HEK293 (cell line): ENCODE measurements around the gene IPO13.
A peak's percentile ranks its signal among the peaks of the same experiment; 100 is the strongest.

Experiments
- CTCF ChIA-PET: fragments of 350-600 bp; formaldehyde crosslinking; extraction: SDS; loops from one replicate; lab custom pipeline; 2021; ENCODE audit warnings: antibody characterized with exemption; lab: Yijun Ruan, JAX
- POLR2A ChIA-PET: fragments of 300-600 bp; formaldehyde crosslinking; extraction: SDS; loops from one replicate; lab custom pipeline; 2020; ENCODE audit warnings: antibody characterized with exemption, inconsistent platforms; lab: Yijun Ruan, JAX
- H3K27ac ChIP-seq: fragments of 200-500 bp; sonication (Bioruptor generic); 2 replicates; pipeline ENCODE4 v1.5.1; 2014; ENCODE audit warnings: low read depth, low read length, control low read depth, inconsistent platforms; ENCODE audit errors: extremely low read depth
- H3K36me3 ChIP-seq, 2 experiments: fragments of 200-500 bp in 1 of 2; sonication (Bioruptor generic) in 1 of 2; 1 replicate in 1 of 2; 2 replicates in 1 of 2; pipeline ENCODE4 v1.5.1; 2014 to 2017; ENCODE audit warnings: inconsistent platforms in 2 of 2, low read length in 2 of 2; ENCODE audit not compliant: control insufficient read depth in 2 of 2, insufficient read depth in 1 of 2
- H3K4me1 ChIP-seq: fragments of 200-500 bp; sonication (Bioruptor generic); 2 replicates; pipeline ENCODE4 v1.5.1; 2014; ENCODE audit warnings: mild to moderate bottlenecking, low read length, inconsistent platforms; ENCODE audit not compliant: control insufficient read depth, insufficient read depth
- H3K4me3 ChIP-seq: 2 replicates; pipeline ENCODE4 v1.5.1; 2011; ENCODE audit warnings: low read depth, mild to moderate bottlenecking, control low read depth, low read length, moderate library complexity
- H3K9me3 ChIP-seq: fragments of 200-500 bp; sonication (Bioruptor generic); 2 replicates; pipeline ENCODE4 v1.5.1; 2014; ENCODE audit warnings: low read depth, low read length, inconsistent platforms; ENCODE audit not compliant: control insufficient read depth, insufficient read depth
- EGR2 ChIP-seq: fragments of 450-650 bp; formaldehyde crosslinking; IDR thresholded peaks from 2 replicates; pipeline ENCODE4 v1.5.1; 2016; ENCODE audit warnings: low read depth, missing biosample characterization, missing genetic modification characterization
- HOXA7 ChIP-seq: sonication (generic); formaldehyde crosslinking; IDR thresholded peaks from 2 replicates; pipeline ENCODE4 v1.8.1; 2022; ENCODE audit warnings: missing genetic modification reagents, borderline replicate concordance
- KLF16 ChIP-seq: fragments of 450-650 bp; formaldehyde crosslinking; IDR thresholded peaks from 2 replicates; pipeline ENCODE4 v1.5.1; 2017; ENCODE audit warnings: missing biosample characterization, missing genetic modification characterization
- MEIS1 ChIP-seq: sonication (generic); formaldehyde crosslinking; IDR thresholded peaks from 2 replicates; pipeline ENCODE4 v1.8.1; 2022; ENCODE audit warnings: missing genetic modification reagents, mild to moderate bottlenecking, borderline replicate concordance
- OVOL3 ChIP-seq: fragments of 450-650 bp; formaldehyde crosslinking; IDR thresholded peaks from 2 replicates; pipeline ENCODE4 v1.5.1; 2016; ENCODE audit warnings: missing biosample characterization, missing genetic modification characterization
- ZBTB8A ChIP-seq: fragments of 450-650 bp; formaldehyde crosslinking; IDR thresholded peaks from 2 replicates; pipeline ENCODE4 v1.5.1; 2016; ENCODE audit warnings: missing biosample characterization, missing genetic modification characterization
- ZFP3 ChIP-seq: fragments of 450-650 bp; formaldehyde crosslinking; IDR thresholded peaks from 2 replicates; pipeline ENCODE4 v1.5.1; 2016; ENCODE audit warnings: low read depth, missing biosample characterization, missing genetic modification characterization
- ZFP69B ChIP-seq: fragments of 450-650 bp; formaldehyde crosslinking; IDR thresholded peaks from 2 replicates; pipeline ENCODE4 v1.5.1; 2016; ENCODE audit warnings: missing biosample characterization, missing genetic modification characterization
- ZNF114 ChIP-seq: fragments of 450-650 bp; formaldehyde crosslinking; IDR thresholded peaks from 2 replicates; pipeline ENCODE4 v1.5.0; 2017; ENCODE audit warnings: missing biosample characterization, missing genetic modification characterization
- ZNF155 ChIP-seq: fragments of 450-650 bp; formaldehyde crosslinking; IDR thresholded peaks from 2 replicates; pipeline ENCODE4 v1.5.1; 2016; ENCODE audit warnings: missing biosample characterization, missing genetic modification characterization
- ZNF157 ChIP-seq: fragments of 450-650 bp; formaldehyde crosslinking; IDR thresholded peaks from 2 replicates; pipeline ENCODE4 v1.5.1; 2016; ENCODE audit warnings: missing biosample characterization, missing genetic modification characterization
- ZNF366 ChIP-seq: fragments of 450-650 bp; formaldehyde crosslinking; conservative IDR thresholded peaks from 2 replicates; pipeline ENCODE4 v1.5.1; 2016; ENCODE audit warnings: missing biosample characterization, missing genetic modification characterization
- ZNF423 ChIP-seq: fragments of 450-650 bp; formaldehyde crosslinking; IDR thresholded peaks from 2 replicates; pipeline ENCODE4 v1.5.1; 2016; ENCODE audit warnings: missing biosample characterization, missing genetic modification characterization
- ZNF426 ChIP-seq: fragments of 450-650 bp; formaldehyde crosslinking; IDR thresholded peaks from 2 replicates; pipeline ENCODE4 v1.5.1; 2017; ENCODE audit warnings: missing biosample characterization, missing genetic modification characterization, mild to moderate bottlenecking, inconsistent platforms, moderate library complexity
- ZNF670 ChIP-seq: fragments of 450-650 bp; formaldehyde crosslinking; IDR thresholded peaks from 2 replicates; pipeline ENCODE4 v1.5.1; 2016; ENCODE audit warnings: missing biosample characterization, missing genetic modification characterization, low read depth
- TF ChIP-seq, protein P1 (sequence below): sonication (generic); formaldehyde crosslinking; IDR thresholded peaks from 2 replicates; pipeline ENCODE4 v1.8.1; 2022; ENCODE audit warnings: mild to moderate bottlenecking, moderate library complexity, missing genetic modification reagents
- TF ChIP-seq, protein P2 (sequence below): fragments of 450-650 bp; formaldehyde crosslinking; IDR thresholded peaks from 2 replicates; pipeline ENCODE4 v1.5.1; 2016; ENCODE audit warnings: missing biosample characterization, missing genetic modification characterization
- TF ChIP-seq, protein P3 (sequence below): fragments of 450-650 bp; formaldehyde crosslinking; IDR thresholded peaks from 2 replicates; pipeline ENCODE4 v1.5.1; 2016; ENCODE audit warnings: missing biosample characterization, missing genetic modification characterization
- TF ChIP-seq, protein P4 (sequence below): fragments of 450-650 bp; formaldehyde crosslinking; IDR thresholded peaks from 2 replicates; pipeline ENCODE4 v1.5.1; 2016; ENCODE audit warnings: missing biosample characterization, missing genetic modification characterization, low read depth
- TF ChIP-seq, protein P5 (sequence below): fragments of 450-650 bp; formaldehyde crosslinking; IDR thresholded peaks from 2 replicates; pipeline ENCODE4 v1.5.1; 2016; ENCODE audit warnings: missing biosample characterization, missing genetic modification characterization
- TF ChIP-seq, protein P6 (sequence below): fragments of 450-650 bp; formaldehyde crosslinking; IDR thresholded peaks from 2 replicates; pipeline ENCODE4 v1.5.1; 2016; ENCODE audit warnings: missing biosample characterization, missing genetic modification characterization
- TF ChIP-seq, protein P7 (sequence below): fragments of 450-650 bp; formaldehyde crosslinking; IDR thresholded peaks from 2 replicates; pipeline ENCODE4 v1.5.1; 2016; ENCODE audit warnings: missing biosample characterization, missing genetic modification characterization

Gene IPO13

DNA sequence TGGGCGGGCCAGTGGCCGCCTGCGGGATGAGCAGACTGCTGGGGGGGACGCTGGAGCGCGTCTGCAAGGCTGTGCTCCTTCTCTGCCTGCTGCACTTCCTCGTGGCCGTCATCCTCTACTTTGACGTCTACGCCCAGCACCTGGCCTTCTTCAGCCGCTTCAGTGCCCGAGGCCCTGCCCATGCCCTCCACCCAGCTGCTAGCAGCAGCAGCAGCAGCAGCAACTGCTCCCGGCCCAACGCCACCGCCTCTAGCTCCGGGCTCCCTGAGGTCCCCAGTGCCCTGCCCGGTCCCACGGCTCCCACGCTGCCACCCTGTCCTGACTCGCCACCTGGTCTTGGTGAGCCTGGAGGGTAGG lies 34.4 kb downstream of the IPO13 start:
- TF ChIP-seq ZFP69B (tag by site-specific recombination), result no peak
- TF ChIP-seq EGR2 (tag by site-specific recombination), result 0 out of 2 replicates have a peak, but pooled peaks have one; percentile 5
- CTCF ChIA-PET, result no interaction called here
- Histone ChIP-seq H3K36me3 (peaks cover 7 to 80% of the 10 kb centered on the region in 2 experiments), H3K27ac (no peak overlapping the region), H3K4me3 (no peak overlapping the region), H3K9me3 (no peaks in the 10 kb centered on the region), H3K4me1 (peaks cover 3% of the 10 kb centered on the region; the same call in 1 of the 2 replicates)
- POLR2A ChIA-PET, result no interaction called here

DNA sequence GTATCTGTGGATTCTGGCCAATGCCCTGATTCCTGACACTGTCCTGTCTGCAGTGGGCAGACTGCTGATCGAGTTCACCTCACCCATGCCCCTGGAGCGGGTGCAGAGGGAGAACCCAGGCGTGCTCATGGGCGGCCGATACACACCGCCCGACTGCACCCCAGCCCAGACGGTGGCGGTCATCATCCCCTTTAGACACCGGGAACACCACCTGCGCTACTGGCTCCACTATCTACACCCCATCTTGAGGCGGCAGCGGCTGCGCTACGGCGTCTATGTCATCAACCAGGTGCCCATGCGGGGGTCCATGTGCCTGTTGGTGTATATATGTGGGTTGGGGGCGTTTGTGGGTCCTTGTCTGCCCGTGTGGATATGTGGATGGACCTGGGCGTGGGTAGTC lies 34.9 kb downstream of the IPO13 start:
- Histone ChIP-seq H3K36me3 (peaks cover 7 to 80% of the 10 kb centered on the region in 2 experiments), H3K4me3 (no peak overlapping the region), H3K4me1 (peaks cover 3% of the 10 kb centered on the region; the same call in 1 of the 2 replicates), H3K9me3 (no peaks in the 10 kb centered on the region)
- POLR2A ChIA-PET, result no interaction called here
- TF ChIP-seq, protein P1, sequence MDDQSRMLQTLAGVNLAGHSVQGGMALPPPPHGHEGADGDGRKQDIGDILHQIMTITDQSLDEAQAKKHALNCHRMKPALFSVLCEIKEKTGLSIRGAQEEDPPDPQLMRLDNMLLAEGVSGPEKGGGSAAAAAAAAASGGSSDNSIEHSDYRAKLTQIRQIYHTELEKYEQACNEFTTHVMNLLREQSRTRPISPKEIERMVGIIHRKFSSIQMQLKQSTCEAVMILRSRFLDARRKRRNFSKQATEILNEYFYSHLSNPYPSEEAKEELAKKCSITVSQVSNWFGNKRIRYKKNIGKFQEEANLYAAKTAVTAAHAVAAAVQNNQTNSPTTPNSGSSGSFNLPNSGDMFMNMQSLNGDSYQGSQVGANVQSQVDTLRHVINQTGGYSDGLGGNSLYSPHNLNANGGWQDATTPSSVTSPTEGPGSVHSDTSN (CRISPR knock-in tag), result no peak
- TF ChIP-seq MEIS1 (CRISPR knock-in tag) (no peak), ZNF114 (tag by site-specific recombination) (no peak), ZFP3 (tag by site-specific recombination) (no peak), HOXA7 (CRISPR knock-in tag) (no peak), ZBTB8A (tag by site-specific recombination) (no peak), ZNF366 (tag by site-specific recombination) (no peak), ZNF155 (no peak)
- TF ChIP-seq, protein P2, sequence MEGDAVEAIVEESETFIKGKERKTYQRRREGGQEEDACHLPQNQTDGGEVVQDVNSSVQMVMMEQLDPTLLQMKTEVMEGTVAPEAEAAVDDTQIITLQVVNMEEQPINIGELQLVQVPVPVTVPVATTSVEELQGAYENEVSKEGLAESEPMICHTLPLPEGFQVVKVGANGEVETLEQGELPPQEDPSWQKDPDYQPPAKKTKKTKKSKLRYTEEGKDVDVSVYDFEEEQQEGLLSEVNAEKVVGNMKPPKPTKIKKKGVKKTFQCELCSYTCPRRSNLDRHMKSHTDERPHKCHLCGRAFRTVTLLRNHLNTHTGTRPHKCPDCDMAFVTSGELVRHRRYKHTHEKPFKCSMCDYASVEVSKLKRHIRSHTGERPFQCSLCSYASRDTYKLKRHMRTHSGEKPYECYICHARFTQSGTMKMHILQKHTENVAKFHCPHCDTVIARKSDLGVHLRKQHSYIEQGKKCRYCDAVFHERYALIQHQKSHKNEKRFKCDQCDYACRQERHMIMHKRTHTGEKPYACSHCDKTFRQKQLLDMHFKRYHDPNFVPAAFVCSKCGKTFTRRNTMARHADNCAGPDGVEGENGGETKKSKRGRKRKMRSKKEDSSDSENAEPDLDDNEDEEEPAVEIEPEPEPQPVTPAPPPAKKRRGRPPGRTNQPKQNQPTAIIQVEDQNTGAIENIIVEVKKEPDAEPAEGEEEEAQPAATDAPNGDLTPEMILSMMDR (tag by site-specific recombination), result no peak
- TF ChIP-seq, all 188 proteins: peak for 0
- CTCF ChIA-PET, result no interaction called here
- no peak overlapping the region for H3K27ac ChIP-seq

DNA sequence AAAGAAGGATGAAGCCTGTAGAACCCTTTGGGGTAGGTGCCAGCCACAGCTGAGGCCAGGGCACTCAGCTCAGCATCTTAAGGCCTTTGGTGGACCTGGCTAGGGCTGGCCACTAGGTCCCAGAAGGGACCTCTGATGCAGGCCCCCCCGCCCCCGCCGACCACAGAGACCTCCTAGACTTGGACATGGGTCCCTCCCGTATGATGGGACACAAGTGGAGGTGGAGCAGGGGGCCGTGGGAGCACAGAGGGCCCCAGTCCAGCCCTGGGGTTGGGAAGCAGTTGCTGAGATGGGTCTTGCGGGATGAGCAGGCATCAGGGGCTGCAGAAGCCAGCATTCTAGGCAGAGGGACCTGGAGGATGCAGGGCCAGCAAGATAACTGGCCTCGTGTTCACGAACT lies 35.5 kb downstream of the IPO13 start:
- ChIA-PET POLR2A (no interaction called here), CTCF (no interaction called here)
- Histone ChIP-seq H3K9me3 (no peaks in the 10 kb centered on the region), H3K36me3 (peaks cover 5 to 80% of the 10 kb centered on the region in 2 experiments), H3K27ac (no peak overlapping the region), H3K4me3 (no peak overlapping the region), H3K4me1 (peaks cover 3% of the 10 kb centered on the region; the same call in 1 of the 2 replicates)
- TF ChIP-seq OVOL3, result no peak
- no peak for TF ChIP-seq KLF16 (tag by site-specific recombination)
- TF ChIP-seq ZNF426 (tag by site-specific recombination), result no peak
- TF ChIP-seq, protein P3, sequence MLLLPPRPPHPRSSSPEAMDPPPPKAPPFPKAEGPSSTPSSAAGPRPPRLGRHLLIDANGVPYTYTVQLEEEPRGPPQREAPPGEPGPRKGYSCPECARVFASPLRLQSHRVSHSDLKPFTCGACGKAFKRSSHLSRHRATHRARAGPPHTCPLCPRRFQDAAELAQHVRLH (tag by site-specific recombination), result no peak
- TF ChIP-seq, protein P4, sequence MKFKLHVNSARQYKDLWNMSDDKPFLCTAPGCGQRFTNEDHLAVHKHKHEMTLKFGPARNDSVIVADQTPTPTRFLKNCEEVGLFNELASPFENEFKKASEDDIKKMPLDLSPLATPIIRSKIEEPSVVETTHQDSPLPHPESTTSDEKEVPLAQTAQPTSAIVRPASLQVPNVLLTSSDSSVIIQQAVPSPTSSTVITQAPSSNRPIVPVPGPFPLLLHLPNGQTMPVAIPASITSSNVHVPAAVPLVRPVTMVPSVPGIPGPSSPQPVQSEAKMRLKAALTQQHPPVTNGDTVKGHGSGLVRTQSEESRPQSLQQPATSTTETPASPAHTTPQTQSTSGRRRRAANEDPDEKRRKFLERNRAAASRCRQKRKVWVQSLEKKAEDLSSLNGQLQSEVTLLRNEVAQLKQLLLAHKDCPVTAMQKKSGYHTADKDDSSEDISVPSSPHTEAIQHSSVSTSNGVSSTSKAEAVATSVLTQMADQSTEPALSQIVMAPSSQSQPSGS (tag by site-specific recombination), result no peak
- TF ChIP-seq, protein P5, sequence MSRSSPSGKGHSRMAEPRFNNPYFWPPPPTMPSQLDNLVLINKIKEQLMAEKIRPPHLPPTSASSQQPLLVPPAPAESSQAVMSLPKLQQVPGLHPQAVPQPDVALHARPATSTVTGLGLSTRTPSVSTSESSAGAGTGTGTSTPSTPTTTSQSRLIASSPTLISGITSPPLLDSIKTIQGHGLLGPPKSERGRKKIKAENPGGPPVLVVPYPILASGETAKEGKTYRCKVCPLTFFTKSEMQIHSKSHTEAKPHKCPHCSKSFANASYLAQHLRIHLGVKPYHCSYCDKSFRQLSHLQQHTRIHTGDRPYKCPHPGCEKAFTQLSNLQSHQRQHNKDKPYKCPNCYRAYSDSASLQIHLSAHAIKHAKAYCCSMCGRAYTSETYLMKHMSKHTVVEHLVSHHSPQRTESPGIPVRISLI, result no peak
- TF ChIP-seq, protein P6, sequence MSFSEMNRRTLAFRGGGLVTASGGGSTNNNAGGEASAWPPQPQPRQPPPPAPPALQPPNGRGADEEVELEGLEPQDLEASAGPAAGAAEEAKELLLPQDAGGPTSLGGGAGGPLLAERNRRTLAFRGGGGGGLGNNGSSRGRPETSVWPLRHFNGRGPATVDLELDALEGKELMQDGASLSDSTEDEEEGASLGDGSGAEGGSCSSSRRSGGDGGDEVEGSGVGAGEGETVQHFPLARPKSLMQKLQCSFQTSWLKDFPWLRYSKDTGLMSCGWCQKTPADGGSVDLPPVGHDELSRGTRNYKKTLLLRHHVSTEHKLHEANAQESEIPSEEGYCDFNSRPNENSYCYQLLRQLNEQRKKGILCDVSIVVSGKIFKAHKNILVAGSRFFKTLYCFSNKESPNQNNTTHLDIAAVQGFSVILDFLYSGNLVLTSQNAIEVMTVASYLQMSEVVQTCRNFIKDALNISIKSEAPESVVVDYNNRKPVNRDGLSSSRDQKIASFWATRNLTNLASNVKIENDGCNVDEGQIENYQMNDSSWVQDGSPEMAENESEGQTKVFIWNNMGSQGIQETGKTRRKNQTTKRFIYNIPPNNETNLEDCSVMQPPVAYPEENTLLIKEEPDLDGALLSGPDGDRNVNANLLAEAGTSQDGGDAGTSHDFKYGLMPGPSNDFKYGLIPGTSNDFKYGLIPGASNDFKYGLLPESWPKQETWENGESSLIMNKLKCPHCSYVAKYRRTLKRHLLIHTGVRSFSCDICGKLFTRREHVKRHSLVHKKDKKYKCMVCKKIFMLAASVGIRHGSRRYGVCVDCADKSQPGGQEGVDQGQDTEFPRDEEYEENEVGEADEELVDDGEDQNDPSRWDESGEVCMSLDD (tag by site-specific recombination), result no peak
- TF ChIP-seq ZNF670 (tag by site-specific recombination), result no peak
- TF ChIP-seq, protein P7, sequence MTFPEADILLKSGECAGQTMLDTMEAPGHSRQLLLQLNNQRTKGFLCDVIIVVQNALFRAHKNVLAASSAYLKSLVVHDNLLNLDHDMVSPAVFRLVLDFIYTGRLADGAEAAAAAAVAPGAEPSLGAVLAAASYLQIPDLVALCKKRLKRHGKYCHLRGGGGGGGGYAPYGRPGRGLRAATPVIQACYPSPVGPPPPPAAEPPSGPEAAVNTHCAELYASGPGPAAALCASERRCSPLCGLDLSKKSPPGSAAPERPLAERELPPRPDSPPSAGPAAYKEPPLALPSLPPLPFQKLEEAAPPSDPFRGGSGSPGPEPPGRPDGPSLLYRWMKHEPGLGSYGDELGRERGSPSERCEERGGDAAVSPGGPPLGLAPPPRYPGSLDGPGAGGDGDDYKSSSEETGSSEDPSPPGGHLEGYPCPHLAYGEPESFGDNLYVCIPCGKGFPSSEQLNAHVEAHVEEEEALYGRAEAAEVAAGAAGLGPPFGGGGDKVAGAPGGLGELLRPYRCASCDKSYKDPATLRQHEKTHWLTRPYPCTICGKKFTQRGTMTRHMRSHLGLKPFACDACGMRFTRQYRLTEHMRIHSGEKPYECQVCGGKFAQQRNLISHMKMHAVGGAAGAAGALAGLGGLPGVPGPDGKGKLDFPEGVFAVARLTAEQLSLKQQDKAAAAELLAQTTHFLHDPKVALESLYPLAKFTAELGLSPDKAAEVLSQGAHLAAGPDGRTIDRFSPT (tag by site-specific recombination), result no peak
- no peak for TF ChIP-seq ZNF157
- no peak for TF ChIP-seq ZNF423 (tag by site-specific recombination)
